ENCODE measurements around the gene TMEM91.

TMEM91 gene

DNA sequence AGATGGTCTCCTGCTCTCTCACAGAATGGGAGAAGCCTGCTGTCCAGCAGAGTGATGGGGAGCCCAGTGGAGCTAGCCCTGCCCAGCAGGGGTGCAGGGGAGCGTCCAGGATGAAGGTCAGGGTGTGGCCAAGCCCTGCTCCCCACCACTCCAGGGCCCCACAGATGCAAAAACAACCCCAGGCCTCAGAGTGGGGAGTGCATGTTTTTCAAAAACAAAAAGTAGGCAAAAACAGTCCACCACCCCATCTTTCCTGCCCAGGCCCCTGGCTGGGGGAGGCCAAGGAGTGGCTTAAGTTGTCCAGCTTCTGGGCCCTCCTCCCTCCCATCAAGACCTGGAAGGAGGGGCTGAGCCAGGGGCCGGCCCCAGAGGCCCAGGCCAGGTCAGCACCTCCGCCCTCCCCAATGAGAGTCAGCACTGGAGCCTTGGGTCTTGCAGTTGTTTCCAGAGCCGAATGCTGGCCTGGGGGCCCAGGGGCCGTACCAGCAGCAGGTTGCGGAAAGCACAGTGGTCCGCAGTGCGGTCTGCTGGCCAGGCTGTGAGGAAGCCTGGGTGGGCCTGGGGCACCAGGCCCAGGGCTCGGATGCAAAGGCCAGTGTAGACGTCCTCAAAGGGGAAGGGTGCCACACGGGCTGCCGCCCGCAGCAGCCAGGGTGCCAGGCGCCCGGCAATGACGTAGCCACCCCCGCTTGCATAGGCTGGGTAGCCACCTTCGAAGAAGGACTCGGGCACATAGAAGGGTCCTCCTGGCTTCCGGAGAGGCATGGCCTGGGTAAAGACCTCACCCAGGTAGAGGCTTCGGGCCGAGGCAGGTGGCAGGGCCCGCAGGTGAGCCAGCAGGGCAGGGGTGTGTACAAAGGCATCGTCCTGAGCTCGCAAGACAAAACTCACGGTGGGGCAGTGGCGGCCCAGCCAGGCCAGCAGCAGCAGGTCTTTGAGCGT is 49.1 kb downstream of the TMEM91 start:
- TF ChIP-seq FOXP2 (optimal IDR thresholded peaks at IDR 0.05; ENCODE audit: borderline replicate concordance, extremely low read depth, extremely low read length, insufficient read depth) (no peak), POLR2AphosphoS5 (IDR thresholded peaks at IDR 0.05; ENCODE audit: low read depth, low read length) (no peak), SIN3A (IDR thresholded peaks at IDR 0.05; ENCODE audit: borderline replicate concordance, insufficient read depth, low read length) (no peak), TAF1 (IDR thresholded peaks at IDR 0.05; ENCODE audit: borderline replicate concordance, insufficient read depth, low read length) (no peak)
- TF ChIP-seq, protein P1, sequence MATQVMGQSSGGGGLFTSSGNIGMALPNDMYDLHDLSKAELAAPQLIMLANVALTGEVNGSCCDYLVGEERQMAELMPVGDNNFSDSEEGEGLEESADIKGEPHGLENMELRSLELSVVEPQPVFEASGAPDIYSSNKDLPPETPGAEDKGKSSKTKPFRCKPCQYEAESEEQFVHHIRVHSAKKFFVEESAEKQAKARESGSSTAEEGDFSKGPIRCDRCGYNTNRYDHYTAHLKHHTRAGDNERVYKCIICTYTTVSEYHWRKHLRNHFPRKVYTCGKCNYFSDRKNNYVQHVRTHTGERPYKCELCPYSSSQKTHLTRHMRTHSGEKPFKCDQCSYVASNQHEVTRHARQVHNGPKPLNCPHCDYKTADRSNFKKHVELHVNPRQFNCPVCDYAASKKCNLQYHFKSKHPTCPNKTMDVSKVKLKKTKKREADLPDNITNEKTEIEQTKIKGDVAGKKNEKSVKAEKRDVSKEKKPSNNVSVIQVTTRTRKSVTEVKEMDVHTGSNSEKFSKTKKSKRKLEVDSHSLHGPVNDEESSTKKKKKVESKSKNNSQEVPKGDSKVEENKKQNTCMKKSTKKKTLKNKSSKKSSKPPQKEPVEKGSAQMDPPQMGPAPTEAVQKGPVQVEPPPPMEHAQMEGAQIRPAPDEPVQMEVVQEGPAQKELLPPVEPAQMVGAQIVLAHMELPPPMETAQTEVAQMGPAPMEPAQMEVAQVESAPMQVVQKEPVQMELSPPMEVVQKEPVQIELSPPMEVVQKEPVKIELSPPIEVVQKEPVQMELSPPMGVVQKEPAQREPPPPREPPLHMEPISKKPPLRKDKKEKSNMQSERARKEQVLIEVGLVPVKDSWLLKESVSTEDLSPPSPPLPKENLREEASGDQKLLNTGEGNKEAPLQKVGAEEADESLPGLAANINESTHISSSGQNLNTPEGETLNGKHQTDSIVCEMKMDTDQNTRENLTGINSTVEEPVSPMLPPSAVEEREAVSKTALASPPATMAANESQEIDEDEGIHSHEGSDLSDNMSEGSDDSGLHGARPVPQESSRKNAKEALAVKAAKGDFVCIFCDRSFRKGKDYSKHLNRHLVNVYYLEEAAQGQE (IDR thresholded peaks at IDR 0.05; ENCODE audit: insufficient read depth in 1 of 2, low read depth in 2 of 2, low read length in 2 of 2), result no peak

DNA sequence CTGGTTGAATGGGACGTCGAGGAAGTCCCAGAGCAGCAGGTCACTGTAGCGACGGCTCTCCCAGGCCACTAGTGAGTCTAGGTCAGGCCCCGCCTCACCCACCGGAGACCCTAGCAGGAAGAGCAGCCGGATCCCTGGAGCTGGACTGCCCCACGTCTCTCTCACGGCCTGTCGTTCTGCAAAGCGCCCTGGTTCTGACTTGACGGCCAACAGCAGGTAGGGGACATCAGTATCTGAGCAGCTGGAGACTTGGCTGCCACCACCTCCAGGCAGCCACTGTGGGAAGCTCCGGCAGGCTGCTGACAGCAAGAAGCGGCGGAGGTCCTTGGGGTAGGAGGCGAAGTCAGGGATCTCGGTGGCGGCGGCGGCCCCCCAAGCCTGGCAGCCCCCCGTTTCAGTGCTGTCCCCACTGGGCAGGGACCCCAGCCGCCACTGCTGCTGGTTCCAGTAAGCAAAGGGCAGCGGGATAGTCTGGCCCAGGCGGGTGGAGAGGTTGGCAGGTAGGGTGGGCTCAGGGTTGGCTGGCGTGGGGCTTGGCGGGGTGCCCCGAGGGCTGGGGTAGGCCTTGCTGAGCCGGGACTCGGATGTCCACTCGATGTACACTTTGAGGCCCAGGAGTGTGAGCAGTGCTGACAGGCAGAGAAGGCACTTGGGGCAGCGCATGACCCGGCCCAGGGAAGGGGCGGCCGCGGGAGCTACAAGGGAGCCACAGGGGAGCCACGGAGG is 49.9 kb downstream of the TMEM91 start:
- TF ChIP-seq, protein P1 (IDR thresholded peaks at IDR 0.05; ENCODE audit: insufficient read depth in 1 of 2, low read depth in 2 of 2, low read length in 2 of 2), result no peak
- TF ChIP-seq POLR2AphosphoS5 (IDR thresholded peaks at IDR 0.05; ENCODE audit: low read depth, low read length) (no peak), FOXP2 (optimal IDR thresholded peaks at IDR 0.05; ENCODE audit: borderline replicate concordance, extremely low read depth, extremely low read length, insufficient read depth) (no peak), TAF1 (IDR thresholded peaks at IDR 0.05; ENCODE audit: borderline replicate concordance, insufficient read depth, low read length) (no peak), SIN3A (IDR thresholded peaks at IDR 0.05; ENCODE audit: borderline replicate concordance, insufficient read depth, low read length) (no peak)

DNA sequence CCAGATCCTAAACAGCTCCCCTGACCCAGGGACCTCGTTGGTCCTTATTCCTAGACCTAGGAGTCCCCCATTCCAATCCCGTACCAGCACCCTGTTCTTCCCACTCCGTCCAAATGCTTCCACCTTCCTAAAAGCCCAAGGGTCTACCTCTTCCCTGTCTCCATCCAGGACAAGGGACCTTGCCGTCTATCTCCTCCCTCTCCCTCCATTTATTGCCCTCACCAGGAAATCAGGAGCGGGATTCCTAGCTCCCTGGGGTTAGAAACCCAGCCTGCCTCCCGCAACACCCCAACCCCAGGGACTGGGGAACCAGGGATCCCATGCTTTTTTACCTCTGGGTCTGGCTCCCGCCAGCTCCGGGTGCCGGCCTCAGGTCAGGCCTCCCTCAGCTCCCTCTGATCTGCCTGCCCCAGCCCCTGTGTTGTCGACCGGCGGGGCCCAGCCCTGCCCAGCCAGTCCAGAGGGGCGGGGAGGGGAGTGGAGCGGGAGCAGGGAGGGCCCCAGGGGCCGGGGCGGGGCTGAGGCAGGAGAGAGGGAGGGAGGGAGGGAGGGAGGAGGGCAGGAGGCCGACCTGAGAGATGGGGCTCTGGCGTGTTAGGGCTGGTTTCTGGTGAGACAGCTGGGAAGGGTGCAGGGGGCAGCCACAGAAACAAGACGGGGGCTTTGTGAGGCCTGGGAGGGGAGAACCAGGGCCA is 50.8 kb downstream of the TMEM91 start, which contains the start of gene B3GNT8:
Gene B3GNT8, minus strand, starts transcription at position 423 of the 695 bp plus-strand sequence. CDS start 596 bp downstream, outside the sequence.
- TF ChIP-seq POLR2AphosphoS5 (IDR thresholded peaks at IDR 0.05; ENCODE audit: low read depth, low read length) (no peak), FOXP2 (optimal IDR thresholded peaks at IDR 0.05; ENCODE audit: borderline replicate concordance, extremely low read depth, extremely low read length, insufficient read depth) (no peak), SIN3A (IDR thresholded peaks at IDR 0.05; ENCODE audit: borderline replicate concordance, insufficient read depth, low read length) (no peak), TAF1 (IDR thresholded peaks at IDR 0.05; ENCODE audit: borderline replicate concordance, insufficient read depth, low read length) (no peak)
- TF ChIP-seq, protein P1 (IDR thresholded peaks at IDR 0.05; ENCODE audit: insufficient read depth in 1 of 2, low read depth in 2 of 2, low read length in 2 of 2), result no peak

DNA sequence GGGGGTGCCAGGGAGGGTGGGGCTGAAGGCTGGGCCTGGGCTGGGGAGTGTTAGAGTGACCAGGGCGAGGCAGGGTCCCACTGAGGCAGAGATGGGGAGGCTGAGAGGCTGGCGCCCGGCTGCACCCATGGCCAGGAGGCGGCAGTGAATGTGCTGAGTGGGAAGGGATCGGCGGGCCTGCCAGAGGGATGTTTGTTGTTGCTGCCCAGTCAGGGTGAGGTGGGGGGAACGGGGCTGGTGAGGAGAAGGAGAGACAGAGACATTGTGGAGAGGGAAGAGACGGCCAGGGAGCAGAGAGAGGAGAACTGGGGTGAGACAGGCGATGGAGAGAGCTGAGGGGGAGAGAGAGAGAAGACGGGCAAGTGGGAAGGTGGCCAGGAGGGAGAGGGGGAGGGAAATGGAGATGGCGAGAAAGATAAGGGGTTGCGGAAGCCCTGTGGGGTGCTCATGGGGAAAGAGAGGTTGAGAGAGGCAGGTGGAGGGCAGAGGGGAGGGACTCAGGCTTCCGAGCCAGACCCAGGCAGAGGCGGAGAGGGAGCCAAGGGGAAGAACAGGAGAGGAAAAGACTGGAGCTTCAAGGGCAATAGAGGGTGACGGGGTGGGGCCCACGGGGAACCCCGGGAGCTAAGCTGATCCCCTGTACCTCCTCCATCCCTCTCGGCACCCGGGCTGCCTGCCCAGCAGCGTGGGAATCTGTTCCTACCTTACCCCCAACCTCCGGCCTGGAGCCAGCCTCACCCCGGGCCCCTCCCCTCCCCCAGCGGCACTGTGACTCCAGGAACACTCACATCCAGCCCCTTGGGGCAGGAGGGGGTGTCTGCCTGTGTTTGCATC is 51.5 kb downstream of the TMEM91 start:
- no peak for TF ChIP-seq POLR2AphosphoS5 (IDR thresholded peaks at IDR 0.05; ENCODE audit: low read depth, low read length)
- TF ChIP-seq FOXP2 (optimal IDR thresholded peaks at IDR 0.05; ENCODE audit: borderline replicate concordance, extremely low read depth, extremely low read length, insufficient read depth), result no peak
- no peak for TF ChIP-seq TAF1 (IDR thresholded peaks at IDR 0.05; ENCODE audit: borderline replicate concordance, insufficient read depth, low read length)
- TF ChIP-seq SIN3A (IDR thresholded peaks at IDR 0.05; ENCODE audit: borderline replicate concordance, insufficient read depth, low read length), result no peak
- TF ChIP-seq, protein P1 (IDR thresholded peaks at IDR 0.05; ENCODE audit: insufficient read depth in 1 of 2, low read depth in 2 of 2, low read length in 2 of 2), result no peak

All from PFSK-1 (cell line).